ENCODE measurements around the gene KRTAP10-4.

KRTAP10-4 gene

GRCh38 chr21:44613386-44614155 lies 40.0 kb downstream of the KRTAP10-4 start:
- DNase-seq (ENCODE audit: insufficient read length, low spot score) = no peak
- FAIRE-seq = no peak
- TF ChIP-seq SPI1 (IDR thresholded peaks at IDR 0.05; ENCODE audit: low read depth, low read length) = no peak
- TF ChIP-seq POLR2A (IDR thresholded peaks at IDR 0.05; ENCODE audit: low read depth, low read length) = no peak
- no peak for TF ChIP-seq PAX5 (IDR thresholded peaks at IDR 0.05; ENCODE audit: insufficient read depth, low read length, severe bottlenecking)
- no peak for TF ChIP-seq TAF1 (IDR thresholded peaks at IDR 0.05; ENCODE audit: low read depth, low read length)
- TF ChIP-seq POU2F2 (IDR thresholded peaks at IDR 0.05; ENCODE audit: low read depth, low read length) = no peak
- no peak for TF ChIP-seq POLR2AphosphoS5 (IDR thresholded peaks at IDR 0.05; ENCODE audit: low read depth, low read length)

GRCh38 chr21:44614161-44614631 lies 40.7 kb downstream of the KRTAP10-4 start:
- TF ChIP-seq POLR2AphosphoS5 (IDR thresholded peaks at IDR 0.05; ENCODE audit: low read depth, low read length) (no peak), POLR2A (IDR thresholded peaks at IDR 0.05; ENCODE audit: low read depth, low read length) (no peak), SPI1 (IDR thresholded peaks at IDR 0.05; ENCODE audit: low read depth, low read length) (no peak), PAX5 (IDR thresholded peaks at IDR 0.05; ENCODE audit: insufficient read depth, low read length, severe bottlenecking) (no peak), TAF1 (IDR thresholded peaks at IDR 0.05; ENCODE audit: low read depth, low read length) (no peak), POU2F2 (IDR thresholded peaks at IDR 0.05; ENCODE audit: low read depth, low read length) (no peak)
- FAIRE-seq = no peak
- no peak for DNase-seq (ENCODE audit: insufficient read length, low spot score)

DNA sequence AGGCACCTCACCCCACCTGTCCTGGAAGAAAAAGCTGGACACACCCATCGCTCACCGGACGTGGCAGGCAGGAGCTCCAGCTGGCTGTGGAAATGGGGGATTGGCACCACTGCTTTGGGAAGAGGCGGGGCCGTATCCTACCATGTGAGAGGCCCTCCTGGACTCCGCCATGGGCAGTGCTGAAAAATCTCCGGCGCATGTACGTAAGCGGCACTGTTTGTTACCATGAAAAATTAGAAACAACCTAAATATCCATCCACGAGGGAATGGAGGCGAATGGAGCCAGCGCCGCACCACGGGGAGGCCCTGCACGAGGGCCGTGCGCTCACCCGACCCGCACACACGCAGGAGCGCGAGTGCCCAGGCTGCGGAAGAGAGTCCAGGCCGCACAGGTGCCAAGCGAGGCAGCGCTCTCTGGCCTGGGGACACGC lies 41.4 kb downstream of the KRTAP10-4 start:
- DNase-seq (ENCODE audit: insufficient read length, low spot score) (no peak), FAIRE-seq (no peak)
- TF ChIP-seq POLR2A (IDR thresholded peaks at IDR 0.05; ENCODE audit: low read depth, low read length) (no peak), POLR2AphosphoS5 (IDR thresholded peaks at IDR 0.05; ENCODE audit: low read depth, low read length) (no peak), POU2F2 (IDR thresholded peaks at IDR 0.05; ENCODE audit: low read depth, low read length) (no peak), PAX5 (IDR thresholded peaks at IDR 0.05; ENCODE audit: insufficient read depth, low read length, severe bottlenecking) (no peak), SPI1 (IDR thresholded peaks at IDR 0.05; ENCODE audit: low read depth, low read length) (no peak), TAF1 (IDR thresholded peaks at IDR 0.05; ENCODE audit: low read depth, low read length) (no peak)

DNA sequence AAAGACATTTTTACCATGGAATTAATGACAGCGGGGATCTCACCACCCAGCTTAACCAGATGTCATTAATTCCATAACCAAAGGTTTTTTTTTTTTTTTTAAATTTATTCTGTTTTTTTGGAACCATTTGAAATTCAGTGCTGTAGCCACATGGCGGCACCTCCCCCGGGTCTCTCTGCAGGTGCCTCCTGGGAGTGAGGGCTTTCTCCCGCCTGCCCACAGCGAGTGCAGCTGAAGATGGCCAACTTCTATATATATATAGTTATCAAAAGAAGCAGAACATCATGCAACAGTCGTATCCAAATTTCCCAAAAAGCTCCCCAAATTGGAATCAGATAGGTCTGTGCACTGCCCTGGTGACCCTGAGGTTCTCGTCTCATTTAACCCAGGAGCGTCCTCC lies 41.9 kb downstream of the KRTAP10-4 start:
- no peak for TF ChIP-seq SPI1 (IDR thresholded peaks at IDR 0.05; ENCODE audit: low read depth, low read length)
- no peak for TF ChIP-seq POU2F2 (IDR thresholded peaks at IDR 0.05; ENCODE audit: low read depth, low read length)
- no peak for TF ChIP-seq TAF1 (IDR thresholded peaks at IDR 0.05; ENCODE audit: low read depth, low read length)
- TF ChIP-seq POLR2AphosphoS5 (IDR thresholded peaks at IDR 0.05; ENCODE audit: low read depth, low read length) = no peak
- no peak for TF ChIP-seq POLR2A (IDR thresholded peaks at IDR 0.05; ENCODE audit: low read depth, low read length)
- TF ChIP-seq PAX5 (IDR thresholded peaks at IDR 0.05; ENCODE audit: insufficient read depth, low read length, severe bottlenecking) = no peak
- FAIRE-seq (no peak), DNase-seq (ENCODE audit: insufficient read length, low spot score) (no peak)

GRCh38 chr21:44615911-44616590 lies 42.5 kb downstream of the KRTAP10-4 start:
- DNase-seq (ENCODE audit: insufficient read length, low spot score) (no peak), FAIRE-seq (no peak)
- TF ChIP-seq POLR2AphosphoS5 (IDR thresholded peaks at IDR 0.05; ENCODE audit: low read depth, low read length) (no peak), PAX5 (IDR thresholded peaks at IDR 0.05; ENCODE audit: insufficient read depth, low read length, severe bottlenecking) (no peak), SPI1 (IDR thresholded peaks at IDR 0.05; ENCODE audit: low read depth, low read length) (no peak), POU2F2 (IDR thresholded peaks at IDR 0.05; ENCODE audit: low read depth, low read length) (no peak), POLR2A (IDR thresholded peaks at IDR 0.05; ENCODE audit: low read depth, low read length) (no peak), TAF1 (IDR thresholded peaks at IDR 0.05; ENCODE audit: low read depth, low read length) (no peak)

DNA sequence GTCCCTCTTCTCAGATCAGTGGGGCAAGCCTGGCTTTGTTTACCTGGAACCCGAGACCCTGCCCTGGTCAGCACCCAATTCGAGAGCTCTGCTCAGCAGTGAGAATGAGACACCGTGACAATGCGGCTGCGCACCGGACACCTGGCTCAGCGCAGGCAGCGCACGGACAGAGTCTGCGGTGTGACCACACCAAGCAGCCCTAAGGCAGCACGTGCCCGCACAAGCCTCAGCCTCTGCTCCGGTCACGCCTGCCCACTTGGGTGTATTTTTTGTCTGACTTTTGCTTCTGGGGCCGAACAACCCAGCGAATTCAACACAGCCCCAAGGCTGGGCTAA lies 43.0 kb downstream of the KRTAP10-4 start:
- FAIRE-seq = no peak
- no peak for DNase-seq (ENCODE audit: insufficient read length, low spot score)
- TF ChIP-seq PAX5 (IDR thresholded peaks at IDR 0.05; ENCODE audit: insufficient read depth, low read length, severe bottlenecking) = no peak
- no peak for TF ChIP-seq TAF1 (IDR thresholded peaks at IDR 0.05; ENCODE audit: low read depth, low read length)
- no peak for TF ChIP-seq SPI1 (IDR thresholded peaks at IDR 0.05; ENCODE audit: low read depth, low read length)
- no peak for TF ChIP-seq POLR2AphosphoS5 (IDR thresholded peaks at IDR 0.05; ENCODE audit: low read depth, low read length)
- TF ChIP-seq POLR2A (IDR thresholded peaks at IDR 0.05; ENCODE audit: low read depth, low read length) = no peak
- no peak for TF ChIP-seq POU2F2 (IDR thresholded peaks at IDR 0.05; ENCODE audit: low read depth, low read length)

DNA sequence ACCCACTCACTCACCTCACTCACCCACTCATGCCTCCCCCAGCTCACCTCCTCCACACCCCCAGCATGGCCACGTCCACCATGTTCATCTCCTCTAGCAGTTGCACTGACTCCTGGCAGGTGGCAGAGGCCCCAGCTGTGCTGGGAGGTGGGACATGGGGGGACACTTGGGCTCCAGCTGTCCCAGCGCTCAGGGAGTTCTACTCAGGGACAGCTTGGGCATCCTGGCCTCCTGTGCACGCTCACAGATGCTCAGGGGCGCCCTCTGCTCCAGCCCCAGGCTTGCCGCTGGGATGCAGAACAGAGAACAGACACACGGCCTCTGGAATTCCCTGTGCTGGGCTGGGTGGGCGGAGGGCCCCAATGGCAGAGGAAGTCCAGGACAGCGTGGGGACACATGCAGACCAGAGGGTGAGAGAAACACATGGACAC lies 43.6 kb downstream of the KRTAP10-4 start:
- FAIRE-seq (no peak), DNase-seq (ENCODE audit: insufficient read length, low spot score) (no peak)
- TF ChIP-seq TAF1 (IDR thresholded peaks at IDR 0.05; ENCODE audit: low read depth, low read length) (no peak), SPI1 (IDR thresholded peaks at IDR 0.05; ENCODE audit: low read depth, low read length) (no peak)

DNA sequence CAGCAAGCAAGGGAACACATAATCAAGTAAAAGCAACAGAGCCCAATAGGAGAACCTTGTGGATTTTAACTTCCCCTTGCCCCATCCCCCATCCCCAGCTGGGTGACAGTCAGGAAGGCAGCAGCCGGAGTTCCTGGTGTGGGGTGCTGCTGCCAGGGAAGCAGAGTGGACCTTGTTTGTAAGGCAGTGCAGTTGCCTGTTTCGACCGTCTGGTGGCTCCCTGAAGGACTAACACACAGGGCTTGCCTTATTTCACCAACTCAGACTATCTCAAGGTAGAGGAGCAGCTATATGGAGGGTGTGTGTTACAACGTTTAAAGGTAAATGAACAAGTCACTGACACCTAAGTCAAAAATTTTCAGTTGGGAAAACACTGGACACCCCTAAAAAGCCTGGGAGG lies 45.0 kb downstream of the KRTAP10-4 start:
- TF ChIP-seq POLR2A (IDR thresholded peaks at IDR 0.05; ENCODE audit: low read depth, low read length) = no peak
- no peak for TF ChIP-seq POLR2AphosphoS5 (IDR thresholded peaks at IDR 0.05; ENCODE audit: low read depth, low read length)
- no peak for TF ChIP-seq SPI1 (IDR thresholded peaks at IDR 0.05; ENCODE audit: low read depth, low read length)
- no peak for TF ChIP-seq PAX5 (IDR thresholded peaks at IDR 0.05; ENCODE audit: insufficient read depth, low read length, severe bottlenecking)
- no peak for TF ChIP-seq TAF1 (IDR thresholded peaks at IDR 0.05; ENCODE audit: low read depth, low read length)
- TF ChIP-seq POU2F2 (IDR thresholded peaks at IDR 0.05; ENCODE audit: low read depth, low read length) = no peak
- FAIRE-seq = no peak
- DNase-seq (ENCODE audit: insufficient read length, low spot score) = no peak

- DNase-seq (ENCODE audit: insufficient read length, low spot score) (no peak), FAIRE-seq (no peak)
- TF ChIP-seq POLR2A (IDR thresholded peaks at IDR 0.05; ENCODE audit: low read depth, low read length) = no peak
- TF ChIP-seq TAF1 (IDR thresholded peaks at IDR 0.05; ENCODE audit: low read depth, low read length) = no peak
- TF ChIP-seq POU2F2 (IDR thresholded peaks at IDR 0.05; ENCODE audit: low read depth, low read length) = no peak
- no peak for TF ChIP-seq POLR2AphosphoS5 (IDR thresholded peaks at IDR 0.05; ENCODE audit: low read depth, low read length)
- no peak for TF ChIP-seq PAX5 (IDR thresholded peaks at IDR 0.05; ENCODE audit: insufficient read depth, low read length, severe bottlenecking)
- TF ChIP-seq SPI1 (IDR thresholded peaks at IDR 0.05; ENCODE audit: low read depth, low read length) = no peak
These were observed 45.4 kb downstream of the KRTAP10-4 start for GRCh38 chr21:44618909-44619308.

All from GM12891 (cell line).